Thoracic aorta (tissue), 2 donors: ENCODE measurements around the gene POP4. TPM values are rescaled to one million over a fixed set of nuclear protein-coding genes. Genes with fewer than 3 reads are reported as not detected.

Source experiments
- ATAC-seq: fragments of 150-250 bp; one replicate; pipeline ENCODE4 v1.8.0; 2017; ENCODE audit warnings: low read depth; ENCODE audit not compliant: insufficient number of reproducible peaks, low FRiP score
- DNase-seq: peaks from one replicate; pipeline ENCODE4 v3.0.0-alpha.2; 2020; ENCODE audit warnings: low spot score
- H3K27ac ChIP-seq, 2 donors: fragments of 200-600 bp; sonication (generic); 1 replicate in 1 of 2; 2 replicates in 1 of 2; pipeline ENCODE4 v1.5.1; 2016; ENCODE audit warnings: mild to moderate bottlenecking in 2 of 2, moderate library complexity in 2 of 2
- H3K27me3 ChIP-seq: fragments of 200-600 bp; sonication (generic); replicated peaks from 2 replicates; pipeline ENCODE4 v1.6.0; 2016; ENCODE audit warnings: mild to moderate bottlenecking; ENCODE audit not compliant: insufficient read depth
- H3K36me3 ChIP-seq: fragments of 200-600 bp; sonication (generic); one replicate; pipeline ENCODE4 v1.5.1; 2016
- H3K4me1 ChIP-seq, 2 donors: fragments of 200-600 bp; sonication (generic); 1 replicate in 1 of 2; 2 replicates in 1 of 2; pipeline versions ENCODE4 v1.5.1 to v1.6.0; 2016; ENCODE audit warnings: low read depth in 2 of 2, mild to moderate bottlenecking in 1 of 2; ENCODE audit not compliant: control insufficient read depth in 1 of 2
- H3K4me3 ChIP-seq: fragments of 200-600 bp; sonication (generic); 2 replicates; pipeline ENCODE4 v1.5.1; 2016; ENCODE audit warnings: mild to moderate bottlenecking
- H3K9me3 ChIP-seq: fragments of 200-600 bp; sonication (generic); 2 replicates; pipeline ENCODE4 v1.5.1; 2016
- total RNA-seq, 2 donors: library from RNA; depleted of rRNA; stranded (reverse); fragments of >200 nt; gene quantifications; one replicate each; pipeline versions ENCODE4 v1.1.0 to v1.2.3, GENCODE V29; 2016
- TF ChIP-seq, protein P1 (sequence below): fragments of 200-600 bp; sonication (generic); IDR thresholded peaks from one replicate; pipeline ENCODE4 v1.5.1; 2019; ENCODE audit warnings: antibody characterized with exemption

POP4 gene
- total RNA-seq, 2 donors from 2014 or later, result 57.2 to 58.8 TPM

DNA sequence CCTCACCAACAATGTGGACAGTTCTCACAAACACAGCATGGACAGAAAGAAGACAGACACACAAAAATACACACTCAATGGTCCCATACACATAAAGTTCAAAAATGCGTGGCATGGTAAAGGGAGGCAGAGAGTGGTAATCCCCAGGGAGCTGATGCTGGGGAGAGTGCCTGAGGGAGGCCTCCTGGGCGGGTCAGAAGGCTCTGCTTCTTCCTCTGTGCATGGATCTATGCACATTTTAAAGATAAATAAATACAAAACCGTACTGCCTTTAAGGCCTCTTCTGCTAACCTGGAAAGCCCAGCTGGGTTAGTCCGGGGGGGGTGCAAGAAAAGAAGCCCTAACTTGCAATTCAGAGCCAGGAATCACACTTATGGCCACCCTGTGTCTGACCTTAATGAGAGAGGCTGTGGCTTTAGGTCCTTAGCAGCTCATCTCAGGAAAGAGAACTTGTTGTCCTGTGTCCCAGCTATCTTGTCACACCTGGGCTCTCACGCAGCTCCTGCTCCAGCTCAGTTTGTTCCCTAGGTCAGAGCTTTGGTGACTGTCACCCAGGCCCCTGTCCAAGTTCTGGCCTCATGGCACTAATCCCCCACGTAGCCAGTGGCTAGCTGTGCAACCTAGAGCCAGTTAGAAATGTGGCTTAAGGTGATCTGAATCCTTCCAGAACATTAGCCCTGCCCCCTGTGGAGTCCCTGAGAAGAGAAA lies 28.5 kb downstream of the POP4 start:
- H3K36me3 ChIP-seq, result no peaks in the 10 kb centered on the region

DNA sequence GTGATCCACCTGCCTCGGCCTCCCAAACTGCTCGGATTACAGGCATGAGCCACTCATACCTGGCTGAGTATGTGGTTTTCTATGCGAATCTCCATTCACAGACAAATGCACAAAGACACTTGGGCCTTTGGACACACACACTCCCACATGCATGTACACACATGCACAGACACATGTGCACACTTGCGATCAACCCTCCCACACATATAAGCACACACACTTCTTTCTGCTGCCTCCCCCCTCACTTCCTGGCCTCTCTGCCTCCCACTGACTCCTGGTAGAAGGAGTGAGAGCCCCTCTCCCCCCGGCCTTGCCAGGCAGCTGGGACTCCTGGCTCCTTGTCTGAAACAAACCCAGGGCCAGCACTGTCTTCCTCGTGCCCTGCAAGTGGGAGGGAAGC lies 29.9 kb downstream of the POP4 start:
- Histone ChIP-seq H3K4me1 (no peaks in the 10 kb centered on the region), H3K4me3 (no peak overlapping the region), H3K27me3 (no peaks in the 10 kb centered on the region), H3K9me3 (no peaks in the 10 kb centered on the region), H3K27ac (no peak overlapping the region), H3K36me3 (no peaks in the 10 kb centered on the region)
- no peak for DNase-seq
- TF ChIP-seq, protein P1, sequence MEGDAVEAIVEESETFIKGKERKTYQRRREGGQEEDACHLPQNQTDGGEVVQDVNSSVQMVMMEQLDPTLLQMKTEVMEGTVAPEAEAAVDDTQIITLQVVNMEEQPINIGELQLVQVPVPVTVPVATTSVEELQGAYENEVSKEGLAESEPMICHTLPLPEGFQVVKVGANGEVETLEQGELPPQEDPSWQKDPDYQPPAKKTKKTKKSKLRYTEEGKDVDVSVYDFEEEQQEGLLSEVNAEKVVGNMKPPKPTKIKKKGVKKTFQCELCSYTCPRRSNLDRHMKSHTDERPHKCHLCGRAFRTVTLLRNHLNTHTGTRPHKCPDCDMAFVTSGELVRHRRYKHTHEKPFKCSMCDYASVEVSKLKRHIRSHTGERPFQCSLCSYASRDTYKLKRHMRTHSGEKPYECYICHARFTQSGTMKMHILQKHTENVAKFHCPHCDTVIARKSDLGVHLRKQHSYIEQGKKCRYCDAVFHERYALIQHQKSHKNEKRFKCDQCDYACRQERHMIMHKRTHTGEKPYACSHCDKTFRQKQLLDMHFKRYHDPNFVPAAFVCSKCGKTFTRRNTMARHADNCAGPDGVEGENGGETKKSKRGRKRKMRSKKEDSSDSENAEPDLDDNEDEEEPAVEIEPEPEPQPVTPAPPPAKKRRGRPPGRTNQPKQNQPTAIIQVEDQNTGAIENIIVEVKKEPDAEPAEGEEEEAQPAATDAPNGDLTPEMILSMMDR, result no peak
- no peak for ATAC-seq

More for the DNA sequence above, 28.5 kb downstream of the POP4 start:
- ATAC-seq, result no peak
- Histone ChIP-seq H3K4me3 (no peak overlapping the region), H3K4me1 (no peaks in the 10 kb centered on the region), H3K27me3 (no peaks in the 10 kb centered on the region), H3K27ac (no peak overlapping the region), H3K9me3 (no peaks in the 10 kb centered on the region)
- no peak for DNase-seq
- TF ChIP-seq, protein P1, result no peak

DNA sequence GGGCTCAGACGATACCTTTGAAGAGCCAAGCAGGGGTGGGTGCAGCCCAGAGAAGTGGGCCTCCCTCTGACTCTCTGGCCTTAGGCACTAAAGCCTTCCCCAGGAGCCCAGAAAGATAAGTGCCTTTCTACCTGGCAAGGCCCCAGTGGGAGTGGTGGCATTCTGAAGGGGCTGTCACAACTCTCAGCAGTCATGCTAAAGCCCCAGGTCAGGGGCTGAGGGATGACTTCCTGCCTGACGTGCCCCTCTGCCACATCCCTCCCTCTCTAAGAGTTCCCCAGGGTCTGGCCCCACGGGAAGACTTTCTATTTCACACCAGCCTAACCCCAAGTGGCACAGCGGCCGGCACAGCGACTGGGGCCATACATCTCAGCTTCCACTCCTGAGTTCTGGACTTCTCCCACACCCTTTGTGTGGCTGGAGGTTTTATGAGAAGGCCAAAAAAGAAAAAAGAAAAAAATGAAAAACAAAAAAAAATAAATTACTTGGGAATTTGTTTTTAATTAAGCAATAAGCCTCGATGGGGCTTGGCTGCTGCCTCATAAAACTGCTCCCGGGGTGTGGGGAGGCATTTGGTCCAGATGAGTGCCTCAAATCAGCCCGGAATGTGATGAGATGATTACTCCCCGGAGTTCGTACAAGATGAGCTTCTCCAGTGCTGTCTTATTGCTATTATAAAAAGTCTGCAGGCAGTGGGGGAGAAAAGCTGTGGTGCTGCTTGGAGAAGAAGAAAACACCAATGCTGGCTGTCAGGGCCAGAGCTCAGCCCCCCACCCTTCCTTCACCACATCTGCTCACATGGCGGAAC lies 30.7 kb downstream of the POP4 start:
- ATAC-seq, result no peak
- DNase-seq, result no peak
- TF ChIP-seq, protein P1, result no peak

DNA sequence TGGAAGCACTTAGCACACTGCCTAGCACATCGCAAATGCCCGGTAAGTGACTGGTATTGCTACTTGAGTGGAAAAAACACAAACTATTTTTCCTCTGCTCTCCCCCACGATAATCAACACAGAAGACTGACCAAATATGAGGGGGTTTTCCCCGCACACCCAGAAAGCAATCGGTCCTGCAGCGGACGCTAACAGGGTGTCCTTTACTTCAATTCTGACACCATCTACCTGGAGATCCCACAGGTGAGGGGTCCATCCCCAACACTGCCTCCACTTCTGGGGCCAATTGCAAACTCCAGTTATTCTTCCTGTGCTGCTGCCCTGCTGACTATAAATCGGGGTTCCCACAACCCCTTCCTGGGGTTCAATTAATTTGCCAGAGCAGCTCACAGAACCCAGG lies 33.0 kb downstream of the POP4 start:
- H3K27ac ChIP-seq, result no peak overlapping the region
- ATAC-seq, result no peak
- H3K27me3 ChIP-seq, result no peaks in the 10 kb centered on the region
- H3K9me3 ChIP-seq, result no peaks in the 10 kb centered on the region
- no peaks in the 10 kb centered on the region for H3K36me3 ChIP-seq
- TF ChIP-seq, protein P1, result no peak
- no peak overlapping the region for H3K4me3 ChIP-seq
- no peak for DNase-seq
- no peaks in the 10 kb centered on the region for H3K4me1 ChIP-seq

More for the DNA sequence above, 30.7 kb downstream of the POP4 start:
- Histone ChIP-seq H3K27ac (no peak overlapping the region), H3K9me3 (no peaks in the 10 kb centered on the region), H3K4me3 (no peak overlapping the region), H3K36me3 (no peaks in the 10 kb centered on the region), H3K4me1 (no peaks in the 10 kb centered on the region), H3K27me3 (no peaks in the 10 kb centered on the region)

DNA sequence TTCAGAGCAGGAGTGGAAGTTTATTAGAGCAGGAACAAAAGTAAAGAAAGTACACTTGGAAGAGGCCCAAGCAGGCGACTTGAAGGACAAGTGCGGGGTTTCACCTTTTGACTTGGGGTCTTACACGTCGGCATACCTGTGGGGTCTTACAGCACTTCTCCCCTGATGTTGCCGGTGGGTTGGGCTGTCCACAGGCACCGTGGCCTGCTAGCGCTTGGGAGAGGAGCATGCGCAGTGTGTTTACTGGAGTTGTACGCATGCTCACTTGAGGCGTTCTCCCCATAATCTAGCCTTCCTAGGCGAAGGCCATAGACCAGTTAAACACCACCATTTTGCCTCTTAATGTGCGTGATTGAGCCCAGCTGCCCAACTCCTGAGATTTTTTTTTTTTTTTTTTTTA lies 34.1 kb downstream of the POP4 start:
- ATAC-seq, result no peak
- TF ChIP-seq, protein P1, result no peak
- Histone ChIP-seq H3K4me3 (no peak overlapping the region), H3K4me1 (peaks cover under 1 to 2% of the 10 kb centered on the region in 2 donors), H3K9me3 (no peaks in the 10 kb centered on the region), H3K36me3 (no peaks in the 10 kb centered on the region), H3K27me3 (no peaks in the 10 kb centered on the region), H3K27ac (no peak overlapping the region)
- DNase-seq, result no peak
